HG03565 (cell line): ENCODE results near the gene NFIC.

ENCODE experiments used
- ATAC-seq: cut with Tn5 transposase; IDR thresholded peaks from one replicate; pipeline ENCODE4 v1.9.1; 2021; ENCODE audit warnings: mild to moderate bottlenecking, moderate library complexity; ENCODE audit not compliant: unreplicated experiment

Gene NFIC

DNA sequence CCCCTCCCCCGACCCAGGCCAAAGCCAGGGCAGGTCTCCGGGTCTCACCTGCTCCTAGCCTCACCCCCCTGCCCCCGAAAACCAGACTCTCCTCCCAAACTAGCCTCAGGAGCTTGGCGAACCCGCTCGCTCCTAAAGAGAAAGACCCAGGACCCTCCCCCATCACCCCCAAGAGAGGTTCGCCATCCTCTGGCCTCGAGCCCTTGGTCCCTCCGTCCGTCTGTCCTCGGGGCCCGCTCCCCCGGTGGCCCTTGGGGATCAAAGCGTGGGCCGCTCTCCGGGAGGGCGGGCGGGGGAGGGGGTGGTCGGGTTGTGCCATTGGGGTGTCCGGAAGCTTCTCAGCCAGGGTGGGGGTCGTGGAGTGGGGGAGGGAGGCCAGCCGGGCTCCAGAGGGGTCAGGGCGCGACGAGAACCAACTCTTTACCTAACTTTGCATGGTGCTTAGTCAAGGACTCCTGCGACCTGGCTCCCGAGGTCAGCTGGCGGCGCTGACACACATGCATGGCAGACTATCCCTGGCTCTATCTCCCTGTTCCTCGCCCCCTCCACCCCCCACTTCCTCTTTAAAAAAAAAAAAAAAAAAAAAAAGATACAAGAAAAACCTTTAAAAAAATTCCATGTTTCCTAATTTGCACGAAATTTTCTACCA is 98.3 kb downstream of the NFIC start:
- ATAC-seq: no peak

DNA sequence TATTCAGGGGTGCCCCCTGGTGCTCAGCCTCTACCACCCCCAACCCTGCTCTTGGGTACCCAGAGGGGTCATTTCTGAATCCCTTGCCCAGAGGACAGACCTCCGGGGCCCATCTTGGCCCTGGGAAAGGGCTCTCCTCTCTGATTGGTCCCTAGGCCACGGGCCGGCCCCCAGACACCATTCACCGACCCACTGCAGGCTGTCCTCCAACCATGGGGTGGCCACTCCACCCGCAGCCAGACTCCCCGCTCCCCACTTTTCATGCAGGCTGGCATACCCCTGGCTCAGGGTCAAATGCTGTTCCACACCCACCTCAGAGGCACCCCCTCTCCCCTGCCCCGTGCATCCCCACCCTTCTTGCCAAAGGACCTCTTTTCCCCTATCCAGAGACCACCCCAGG is 99.2 kb downstream of the NFIC start:
- ATAC-seq: no peak

- no peak for ATAC-seq
Observed at GRCh38 chr19:3466635-3467034, 100.3 kb downstream of the NFIC start.

DNA sequence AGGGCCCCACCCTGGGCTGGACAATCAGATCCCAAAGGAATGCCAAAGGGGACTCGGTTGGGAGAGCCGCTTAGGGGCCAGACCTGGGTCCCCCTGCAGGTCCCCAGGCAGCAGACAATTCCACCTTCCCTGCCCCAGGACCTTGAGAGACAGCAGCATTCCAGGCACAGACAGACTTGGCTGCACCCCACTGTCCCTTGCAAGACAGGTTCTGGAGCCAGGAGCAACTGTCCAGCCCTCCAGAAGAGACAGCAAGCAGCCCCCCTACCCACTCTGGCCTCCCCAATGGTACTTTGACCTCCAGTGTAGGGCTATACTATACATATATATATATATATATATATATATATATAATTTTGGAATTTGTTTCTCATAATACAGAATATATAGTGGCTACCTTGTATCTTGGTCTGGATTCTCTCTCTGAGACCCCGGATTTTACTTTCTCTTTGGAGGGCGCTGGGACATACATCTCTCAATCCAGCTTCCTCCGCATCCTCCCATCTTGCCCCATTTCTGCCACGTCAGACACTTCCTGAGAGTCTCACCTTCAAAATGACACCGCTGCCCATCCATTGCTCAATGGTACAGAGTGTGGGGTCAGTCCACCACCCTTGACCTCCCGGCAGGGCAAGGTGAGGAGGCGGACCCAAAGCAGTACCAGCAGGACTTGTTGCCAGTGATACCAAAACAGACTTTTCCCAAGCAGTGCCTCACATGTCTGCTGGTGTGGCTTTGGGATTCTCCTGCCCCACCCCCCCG is 101.2 kb downstream of the NFIC start:
- ATAC-seq: no peak

DNA sequence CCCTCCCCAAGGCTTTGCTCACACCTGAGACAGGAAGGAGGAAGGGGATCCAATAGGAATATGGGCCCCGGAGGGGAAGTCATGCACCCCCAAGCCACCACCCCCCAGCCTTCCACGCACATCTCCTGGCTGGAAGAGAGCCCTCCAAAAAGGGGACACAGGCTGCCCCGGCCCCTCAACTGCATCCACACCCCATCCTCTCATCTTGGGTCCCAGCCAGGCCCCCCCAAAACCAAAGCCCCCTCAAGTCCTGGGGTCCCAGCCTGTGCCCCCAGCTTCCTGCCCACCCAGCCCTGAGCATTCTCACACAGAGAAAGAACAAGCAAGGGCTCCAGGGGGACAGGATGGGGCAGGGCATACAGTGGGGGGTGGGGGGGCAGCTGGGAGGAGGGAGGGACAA is 101.8 kb downstream of the NFIC start:
- no peak for ATAC-seq

- ATAC-seq: no peak
Observed at GRCh38 chr19:3469638-3470499, 103.5 kb downstream of the NFIC start.

GRCh38 chr19:3470500-3471128 is 104.2 kb downstream of the NFIC start:
- ATAC-seq: no peak

DNA sequence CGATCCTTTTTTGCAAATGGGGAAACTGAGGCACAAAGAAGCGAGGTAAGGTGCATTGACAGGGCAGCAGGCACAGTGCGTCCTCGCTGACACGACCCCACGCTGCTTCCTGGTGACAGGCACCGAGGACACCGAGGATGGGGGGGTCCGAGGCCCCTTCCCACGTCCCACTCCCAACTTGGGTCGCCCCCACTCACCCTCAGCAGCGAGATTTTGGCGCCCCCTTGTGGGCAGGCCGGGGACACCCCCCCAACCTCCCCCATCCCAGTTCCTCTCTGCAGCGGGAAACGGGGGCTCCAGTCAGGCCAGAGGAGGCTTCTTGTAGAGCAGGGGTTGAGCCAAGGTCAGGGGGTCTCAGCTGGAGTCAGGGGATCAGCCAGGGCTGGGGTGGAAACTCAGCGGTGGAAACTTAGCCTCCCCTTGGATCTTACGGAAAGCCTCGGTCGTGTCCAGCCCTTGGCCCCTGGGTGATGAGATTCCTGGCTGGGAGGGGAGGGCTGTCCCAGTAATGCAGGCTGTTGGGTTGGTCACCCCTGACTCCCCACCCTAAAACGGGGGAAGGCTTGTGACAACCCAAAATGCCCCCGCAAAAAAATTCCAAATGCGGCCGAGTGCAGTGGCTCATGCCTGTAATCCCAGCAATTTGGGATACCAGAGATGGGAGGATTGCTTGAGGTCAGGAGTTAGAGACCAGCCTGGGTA is 105.7 kb downstream of the NFIC start:
- no peak for ATAC-seq

DNA sequence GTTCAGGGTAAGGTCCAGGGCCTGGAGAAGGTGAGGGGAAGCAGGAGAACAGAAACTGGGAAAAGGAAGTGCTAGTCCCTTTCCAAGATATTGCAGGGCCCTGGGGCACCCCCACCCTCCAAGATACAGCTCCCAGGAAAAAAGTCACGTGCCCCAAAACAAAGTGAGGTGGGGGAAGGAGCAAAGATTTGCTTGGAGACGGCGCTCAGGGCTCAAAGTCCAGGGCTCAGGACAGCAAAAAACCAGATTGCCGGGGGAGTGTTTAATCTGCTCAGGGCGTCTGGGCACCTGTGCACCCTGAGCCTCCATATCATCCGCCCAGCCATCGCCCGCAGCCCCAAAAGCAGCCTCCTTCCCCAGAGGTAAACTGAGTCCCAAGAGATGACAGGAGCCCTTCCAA is 107.6 kb downstream of the NFIC start:
- no peak for ATAC-seq

DNA sequence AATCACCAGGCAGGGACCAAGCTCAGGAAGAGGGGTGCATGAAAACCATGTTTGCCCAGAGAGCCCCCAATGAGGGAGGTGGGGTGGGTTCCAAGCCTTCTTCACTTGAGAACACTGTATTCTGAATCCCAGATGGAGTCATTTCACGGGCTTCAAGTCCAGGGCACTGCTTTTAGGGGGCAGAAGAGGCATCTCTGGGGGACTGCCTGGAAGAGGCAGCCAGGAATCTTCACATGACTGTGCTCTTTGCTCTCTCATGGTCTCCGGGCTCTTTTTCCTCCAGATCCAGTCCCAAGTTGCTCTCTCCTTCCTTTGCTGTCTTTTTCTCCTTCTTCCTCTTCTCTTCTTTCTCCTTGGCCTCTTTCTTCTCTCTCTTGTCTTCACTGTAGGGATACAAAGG is 108.2 kb downstream of the NFIC start:
- ATAC-seq: no peak

DNA sequence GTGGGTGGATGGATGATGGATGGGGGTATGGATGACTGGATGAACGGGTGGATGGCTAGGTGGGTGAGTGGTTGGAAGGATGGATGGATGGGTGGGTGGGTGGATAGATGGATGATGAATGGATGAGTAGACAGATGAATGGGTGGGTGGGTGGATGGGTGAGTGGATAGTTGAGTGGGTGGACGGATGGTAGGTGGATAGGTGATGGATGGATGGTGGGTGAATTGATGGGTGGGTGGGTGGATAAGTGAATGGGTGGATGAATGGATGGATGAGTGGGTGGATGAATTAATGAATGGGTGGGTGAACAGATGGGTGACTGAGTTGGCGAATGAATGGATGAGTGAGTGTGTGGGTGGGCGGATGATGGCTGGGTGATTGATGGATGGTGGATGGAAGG is 109.1 kb downstream of the NFIC start:
- ATAC-seq: no peak

DNA sequence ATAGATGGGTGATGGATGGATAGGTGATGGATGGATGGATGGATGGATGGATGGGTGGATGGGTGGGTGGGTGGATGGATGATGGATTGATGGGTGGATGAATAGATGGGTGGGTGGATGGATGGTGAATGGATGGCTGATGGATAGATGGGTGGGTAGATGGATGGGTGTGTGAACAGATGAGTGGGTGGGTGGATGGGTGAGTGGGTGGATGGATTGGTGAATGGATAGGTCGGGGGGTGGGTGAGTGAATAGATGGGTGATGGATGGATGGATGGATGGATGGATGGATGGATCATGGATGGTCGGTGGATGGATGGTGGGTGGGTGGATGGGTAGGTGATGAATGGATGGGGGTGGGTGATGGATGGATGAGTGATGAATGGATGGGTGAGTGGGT is 110.4 kb downstream of the NFIC start:
- no peak for ATAC-seq

- no peak for ATAC-seq
Observed at GRCh38 chr19:3477506-3477905, 111.1 kb downstream of the NFIC start.

DNA sequence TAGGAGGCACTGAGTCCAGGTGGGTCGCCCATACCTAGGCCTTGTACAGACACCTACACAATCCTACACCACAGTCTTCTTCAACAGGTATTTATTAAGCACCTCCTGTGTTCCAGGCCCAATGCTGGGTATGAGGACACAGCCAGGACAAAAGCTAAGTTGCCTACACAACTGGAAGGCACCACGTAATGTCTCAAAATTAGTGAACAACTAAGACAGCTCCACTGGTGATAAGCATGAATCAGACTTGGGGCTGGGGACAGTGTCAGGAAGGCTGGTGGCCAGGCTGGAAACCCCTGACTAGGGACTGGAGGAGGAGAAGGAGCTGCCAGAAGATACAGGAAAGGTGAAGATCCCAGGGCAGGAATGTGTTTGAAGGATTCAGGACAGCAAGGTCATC is 111.6 kb downstream of the NFIC start:
- no peak for ATAC-seq

GRCh38 chr19:3478409-3479176 is 112.2 kb downstream of the NFIC start:
- ATAC-seq: no peak

- ATAC-seq: no peak
Observed at GRCh38 chr19:3479177-3479833, 112.9 kb downstream of the NFIC start.

DNA sequence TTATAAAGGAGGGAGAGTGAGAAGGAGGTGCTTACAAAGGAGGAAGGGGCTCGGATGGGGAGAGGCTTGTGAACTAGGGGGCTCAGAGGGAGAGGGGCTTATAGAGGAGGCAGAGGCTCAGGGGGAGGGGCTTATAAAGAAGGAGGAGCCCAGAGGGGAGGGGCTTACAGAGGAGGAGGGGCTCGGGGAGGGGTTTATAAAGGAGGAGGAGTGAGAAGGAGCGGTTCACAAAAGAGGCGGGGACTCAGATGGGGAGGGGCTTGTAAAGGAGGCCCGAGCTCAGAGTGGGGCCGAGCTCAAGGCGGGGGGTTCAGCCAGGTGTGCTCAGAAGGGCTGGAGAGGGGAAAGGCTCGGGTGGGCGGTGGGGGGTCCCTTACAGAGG is 113.4 kb downstream of the NFIC start:
- ATAC-seq: no peak

GRCh38 chr19:3480383-3481091 is 114.2 kb downstream of the NFIC start, which contains the start of gene SMIM24:
Gene SMIM24 (minus strand): TSS chr19:3480525. CDS start chr19:3480463, 62 bp downstream.
- ATAC-seq: no peak
